Fibroblast of peridontal ligament (primary cell): ENCODE data around the gene ZNF519.

Experiments used
- DNase-seq: peaks from one replicate; pipeline ENCODE4 v3.0.0-alpha.2; 2010; ENCODE audit errors: extremely low read depth

Gene ZNF519

GRCh38 chr18:14098428-14098827 lies 33.8 kb downstream of the ZNF519 start:
- DNase-seq: no peak

- no peak for DNase-seq
Observed at GRCh38 chr18:14097761-14098160, 34.5 kb downstream of the ZNF519 start.

DNA sequence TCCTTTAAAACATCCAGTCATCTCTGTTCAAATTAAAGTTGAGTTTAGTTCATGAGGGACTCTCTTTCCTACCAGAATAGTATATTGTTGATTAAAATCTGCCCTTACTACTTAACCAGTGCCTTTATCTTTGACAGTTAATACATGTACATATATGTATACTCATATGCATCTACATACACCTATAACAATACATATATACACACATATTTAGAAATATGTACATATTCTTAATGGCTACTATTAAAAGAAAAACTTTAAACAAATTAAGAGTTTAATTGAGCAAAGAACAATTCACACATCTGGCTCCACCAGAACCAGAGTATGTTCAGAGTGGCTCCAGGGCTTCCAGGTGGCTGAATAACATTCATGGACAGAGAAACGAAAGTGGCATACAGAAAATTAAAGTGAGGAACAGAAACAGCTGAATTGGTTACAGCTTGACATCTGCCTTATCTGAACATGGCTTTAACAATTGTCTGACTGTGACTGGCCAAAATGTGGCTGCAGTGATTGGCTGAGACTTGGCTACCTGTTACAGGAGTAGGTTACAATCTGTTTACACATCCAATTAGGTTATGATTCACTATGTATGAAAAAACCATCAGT lies 38.8 kb downstream of the ZNF519 start:
- DNase-seq: no peak

GRCh38 chr18:14092625-14093306 lies 39.5 kb downstream of the ZNF519 start:
- no peak for DNase-seq

- no peak for DNase-seq
Observed at GRCh38 chr18:14089781-14090180, 42.5 kb downstream of the ZNF519 start.

- no peak for DNase-seq
Observed at GRCh38 chr18:14089191-14089590, 43.0 kb downstream of the ZNF519 start.

DNA sequence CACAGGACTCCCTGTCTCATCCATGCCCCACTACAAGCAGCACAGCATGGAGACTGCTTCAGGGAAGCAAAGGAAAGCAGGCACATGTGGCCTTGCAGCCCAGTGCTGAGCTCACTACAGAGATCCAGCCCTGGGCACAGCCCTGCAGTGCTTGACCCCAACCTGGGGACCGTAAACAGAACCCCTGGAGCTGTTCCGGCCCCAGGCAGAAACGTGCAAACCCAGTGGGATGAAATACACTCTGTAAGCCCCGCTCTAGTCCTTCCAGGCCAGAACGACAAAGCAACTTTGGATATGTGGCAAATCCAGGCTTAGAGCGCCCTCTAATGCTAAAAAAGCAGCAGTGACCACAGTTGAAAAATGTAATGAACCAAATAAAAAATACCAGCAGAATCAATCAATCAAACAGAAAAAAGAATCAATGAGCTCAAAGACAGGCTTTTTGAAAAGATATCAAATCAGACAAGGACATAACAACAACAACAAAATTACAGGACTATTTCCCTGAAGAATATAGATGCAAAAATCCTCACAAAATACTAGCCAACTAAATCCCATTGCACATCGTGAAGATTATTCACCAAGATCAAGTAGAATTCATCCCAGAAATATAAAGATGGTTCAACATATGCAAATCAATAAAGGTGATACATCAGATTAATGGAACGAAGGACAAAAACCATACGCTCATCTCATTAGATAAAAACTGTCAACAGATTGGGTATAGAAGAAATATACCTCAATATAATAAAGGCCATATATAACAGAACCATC lies 45.6 kb downstream of the ZNF519 start:
- peak; percentile 35 for DNase-seq

GRCh38 chr18:14085770-14086457 lies 46.3 kb downstream of the ZNF519 start:
- DNase-seq: no peak

DNA sequence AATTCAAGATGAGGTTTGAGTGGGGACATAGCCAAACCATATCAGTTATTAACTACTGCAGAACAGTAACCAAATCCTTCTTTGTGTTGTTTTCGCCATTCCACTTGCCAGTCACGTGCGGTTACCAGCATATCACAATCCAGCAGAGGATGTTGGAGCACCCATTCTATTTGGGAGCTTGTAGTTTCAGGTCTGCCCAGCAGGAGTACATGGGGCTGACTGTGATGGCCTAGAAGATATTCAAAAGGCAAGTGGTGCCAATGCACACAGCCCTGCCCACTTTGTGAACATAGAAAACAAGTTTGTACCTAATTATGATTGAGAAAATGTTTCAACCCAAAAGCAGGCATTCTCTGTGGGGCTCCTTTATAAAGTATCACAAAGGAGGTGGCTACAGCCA lies 57.0 kb downstream of the ZNF519 start:
- no peak for DNase-seq

DNA sequence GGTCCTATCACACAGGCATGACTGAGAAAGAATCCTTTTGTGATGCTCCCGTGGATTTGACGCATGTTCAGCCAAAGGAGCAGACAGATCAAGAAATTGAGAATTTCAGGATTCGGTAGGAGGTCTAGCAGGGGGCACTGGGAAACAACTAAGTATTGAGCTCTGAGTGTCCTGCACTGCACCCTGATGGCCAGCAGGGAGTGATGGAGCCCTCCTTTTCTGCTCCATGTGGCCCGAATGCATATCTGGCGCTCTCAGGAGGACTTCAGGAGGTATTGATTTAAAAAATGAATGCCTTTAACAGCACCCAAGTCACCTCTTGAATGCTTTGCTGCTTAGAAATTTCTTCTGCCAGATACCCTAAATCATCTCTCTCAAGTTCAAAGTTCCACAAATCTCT lies 58.0 kb downstream of the ZNF519 start:
- DNase-seq: no peak

- no peak for DNase-seq
Observed at GRCh38 chr18:14053661-14054060, 78.6 kb downstream of the ZNF519 start.
